ENCODE results near the gene TICAM1. TPM values are rescaled to one million over a fixed set of nuclear protein-coding genes. Genes with fewer than 3 reads are reported as not detected.

Gene TICAM1
- total and polyA plus RNA-seq, 2 of the 8 experiments (the other 6 are each of a cell fraction or from before 2014, with no cell fraction given), result 0.41 to 0.65 TPM

DNA sequence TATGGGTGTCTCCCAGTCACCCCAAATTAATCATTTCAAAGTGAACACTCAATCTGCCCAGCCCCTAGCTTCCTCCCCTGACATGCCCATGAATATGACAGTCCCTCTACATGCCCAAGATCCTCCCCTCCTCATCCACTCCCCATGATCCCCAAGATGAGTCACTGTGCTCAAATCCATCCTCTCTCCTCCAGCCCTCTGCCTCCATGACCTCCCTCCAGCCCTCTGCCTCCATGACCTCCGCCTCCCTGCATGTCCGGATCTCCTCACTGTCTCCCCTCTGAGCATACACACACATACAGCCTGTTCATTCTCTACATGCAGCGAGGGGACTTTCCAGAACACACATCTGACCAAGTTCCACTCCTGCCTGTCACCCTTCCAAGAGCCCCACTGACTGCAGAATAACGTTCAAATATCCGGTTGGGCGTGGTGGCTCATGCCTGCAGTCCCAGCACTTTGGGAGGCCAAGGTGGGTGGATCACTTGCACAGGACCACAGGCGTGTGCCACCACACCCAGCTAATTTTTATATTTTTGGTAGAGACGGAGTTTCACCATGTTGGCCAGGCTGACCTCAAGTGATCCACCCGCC is 58.4 kb downstream of the TICAM1 start (continued):
- TF ChIP-seq, protein P1, sequence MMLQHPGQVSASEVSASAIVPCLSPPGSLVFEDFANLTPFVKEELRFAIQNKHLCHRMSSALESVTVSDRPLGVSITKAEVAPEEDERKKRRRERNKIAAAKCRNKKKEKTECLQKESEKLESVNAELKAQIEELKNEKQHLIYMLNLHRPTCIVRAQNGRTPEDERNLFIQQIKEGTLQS (IDR thresholded peaks at IDR 0.05; ENCODE audit: insufficient read depth, low read depth, low read length), result no peak
- TF ChIP-seq CHD1 (IDR thresholded peaks at IDR 0.05; ENCODE audit: low read depth, low read length), result no peak
- TF ChIP-seq CHD2 (IDR thresholded peaks at IDR 0.05; ENCODE audit: low read length), result no peak
- TF ChIP-seq MAFK (IDR thresholded peaks at IDR 0.05; ENCODE audit: low read depth, low read length), result no peak
- no peak for TF ChIP-seq EZH2 (IDR thresholded peaks at IDR 0.05; ENCODE audit: low read depth, low read length, severe bottlenecking)
- TF ChIP-seq KDM4A (IDR thresholded peaks at IDR 0.05; ENCODE audit: low read depth, low read length, severe bottlenecking), result no peak

Data from H1 (cell line).